HepG2 (cell line): Measurements from ENCODE around the gene TIMM9.

Source experiments
- MAX ChIP-seq: IDR thresholded peaks from 2 replicates; pipeline ENCODE4 v1.6.1; 2012; ENCODE audit warnings: inconsistent platforms
- POLR2A ChIP-seq, 2 experiments: IDR thresholded peaks; 2 replicates each; pipeline ENCODE4 v1.6.1; 2011; ENCODE audit warnings: low read depth in 2 of 2, low read length in 2 of 2, mild to moderate bottlenecking in 1 of 2, moderate library complexity in 1 of 2; ENCODE audit not compliant: insufficient read depth in 1 of 2
- THAP7 ChIP-seq: sonication (generic); formaldehyde crosslinking; IDR thresholded peaks from 2 replicates; pipeline ENCODE4 v1.8.1; 2023; ENCODE audit warnings: mild to moderate bottlenecking, missing genetic modification reagents
- ZNF24 ChIP-seq: fragments of 450-650 bp; IDR thresholded peaks from 2 replicates; pipeline ENCODE4 v1.6.1; 2017; ENCODE audit warnings: antibody characterized with exemption, mild to moderate bottlenecking

- TF ChIP-seq MAX (no peak), POLR2A (IDR thresholded peaks at IDR 0.05; ENCODE audit: insufficient read depth in 1 of 2, low read depth in 2 of 2, low read length in 2 of 2) (no peak), ZNF24 (no peak), THAP7 (CRISPR knock-in tag) (no peak)
These were observed 58.4 kb downstream of the TIMM9 start for GRCh38 chr14:58368956-58369355.
